HG03520 (cell line): Measurements from ENCODE around the gene TMEM117.
"Not testable (repeated sequence)": the region's sequence is repeated elsewhere in the genome, so short reads cannot be mapped to it uniquely, and the experiment has no call there.

Experiments
- ATAC-seq: cut with Tn5 transposase; IDR thresholded peaks from one replicate; pipeline ENCODE4 v1.9.1; 2021; ENCODE audit warnings: mild to moderate bottlenecking, moderate library complexity; ENCODE audit not compliant: unreplicated experiment

TMEM117 gene

GRCh38 chr12:43836475-43836989 lies 651 bp downstream of the TMEM117 start:
- peak; percentile 22 for ATAC-seq

- no peak for ATAC-seq
Observed at GRCh38 chr12:43840338-43840737, 4.5 kb downstream of the TMEM117 start.

- no peak for ATAC-seq
Observed at GRCh38 chr12:43841253-43841652, 5.4 kb downstream of the TMEM117 start.

- no peak for ATAC-seq
Observed at GRCh38 chr12:43842259-43842658, 6.4 kb downstream of the TMEM117 start.

GRCh38 chr12:43847425-43848225 lies 11.7 kb downstream of the TMEM117 start:
- not testable (repeated sequence) for ATAC-seq

- ATAC-seq = no peak
Observed at GRCh38 chr12:43848226-43848507, 12.3 kb downstream of the TMEM117 start.

- ATAC-seq = no peak
Observed at GRCh38 chr12:43848786-43849185, 12.9 kb downstream of the TMEM117 start.

- ATAC-seq = no peak
Observed at GRCh38 chr12:43852744-43853143, 16.9 kb downstream of the TMEM117 start.

GRCh38 chr12:43856972-43857371 lies 21.1 kb downstream of the TMEM117 start:
- ATAC-seq = no peak

- no peak for ATAC-seq
Observed at GRCh38 chr12:43858096-43858495, 22.2 kb downstream of the TMEM117 start.

GRCh38 chr12:43858991-43859390 lies 23.1 kb downstream of the TMEM117 start:
- ATAC-seq = no peak

GRCh38 chr12:43861015-43861839 lies 25.3 kb downstream of the TMEM117 start:
- no peak for ATAC-seq

GRCh38 chr12:43861840-43862150 lies 25.9 kb downstream of the TMEM117 start:
- ATAC-seq = no peak

GRCh38 chr12:43863770-43864366 lies 28.0 kb downstream of the TMEM117 start:
- no peak for ATAC-seq

- ATAC-seq = not testable (repeated sequence)
Observed at GRCh38 chr12:43864557-43864956, 28.7 kb downstream of the TMEM117 start.

- ATAC-seq = no peak
Observed at GRCh38 chr12:43869184-43869583, 33.3 kb downstream of the TMEM117 start.

- ATAC-seq = not testable (repeated sequence)
Observed at GRCh38 chr12:43869765-43870164, 33.9 kb downstream of the TMEM117 start.

- ATAC-seq = not testable (repeated sequence)
Observed at GRCh38 chr12:43871258-43871657, 35.4 kb downstream of the TMEM117 start.

- ATAC-seq = no peak
Observed at GRCh38 chr12:43872396-43872795, 36.5 kb downstream of the TMEM117 start.

GRCh38 chr12:43878050-43878449 lies 42.2 kb downstream of the TMEM117 start:
- no peak for ATAC-seq

- no peak for ATAC-seq
Observed at GRCh38 chr12:43880547-43880946, 44.7 kb downstream of the TMEM117 start.
